ENCODE measurements around the gene STKLD1.

The STKLD1 gene

DNA sequence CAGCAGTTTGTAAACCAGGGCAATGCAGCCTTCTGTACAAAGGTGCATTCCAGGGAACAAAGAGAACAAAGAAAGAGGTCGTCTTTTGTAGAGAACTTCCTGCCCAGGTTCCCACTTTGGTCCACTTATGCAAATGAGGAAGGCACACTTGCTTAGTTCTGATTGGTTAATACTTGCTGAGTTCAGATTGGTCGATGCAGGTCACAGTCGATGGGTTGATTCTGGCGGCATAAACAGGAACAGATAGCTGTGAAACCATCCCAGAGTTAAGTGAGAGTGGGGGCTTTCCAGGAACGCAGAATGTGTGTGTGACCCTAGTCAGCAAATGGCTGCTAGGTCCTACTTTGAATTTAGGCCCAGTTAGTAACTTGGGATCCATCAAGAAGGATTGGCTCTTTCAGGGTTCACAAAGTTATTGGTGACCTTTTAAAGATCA is 44.2 kb downstream of the STKLD1 start:
- DNase-seq: no peak

DNA sequence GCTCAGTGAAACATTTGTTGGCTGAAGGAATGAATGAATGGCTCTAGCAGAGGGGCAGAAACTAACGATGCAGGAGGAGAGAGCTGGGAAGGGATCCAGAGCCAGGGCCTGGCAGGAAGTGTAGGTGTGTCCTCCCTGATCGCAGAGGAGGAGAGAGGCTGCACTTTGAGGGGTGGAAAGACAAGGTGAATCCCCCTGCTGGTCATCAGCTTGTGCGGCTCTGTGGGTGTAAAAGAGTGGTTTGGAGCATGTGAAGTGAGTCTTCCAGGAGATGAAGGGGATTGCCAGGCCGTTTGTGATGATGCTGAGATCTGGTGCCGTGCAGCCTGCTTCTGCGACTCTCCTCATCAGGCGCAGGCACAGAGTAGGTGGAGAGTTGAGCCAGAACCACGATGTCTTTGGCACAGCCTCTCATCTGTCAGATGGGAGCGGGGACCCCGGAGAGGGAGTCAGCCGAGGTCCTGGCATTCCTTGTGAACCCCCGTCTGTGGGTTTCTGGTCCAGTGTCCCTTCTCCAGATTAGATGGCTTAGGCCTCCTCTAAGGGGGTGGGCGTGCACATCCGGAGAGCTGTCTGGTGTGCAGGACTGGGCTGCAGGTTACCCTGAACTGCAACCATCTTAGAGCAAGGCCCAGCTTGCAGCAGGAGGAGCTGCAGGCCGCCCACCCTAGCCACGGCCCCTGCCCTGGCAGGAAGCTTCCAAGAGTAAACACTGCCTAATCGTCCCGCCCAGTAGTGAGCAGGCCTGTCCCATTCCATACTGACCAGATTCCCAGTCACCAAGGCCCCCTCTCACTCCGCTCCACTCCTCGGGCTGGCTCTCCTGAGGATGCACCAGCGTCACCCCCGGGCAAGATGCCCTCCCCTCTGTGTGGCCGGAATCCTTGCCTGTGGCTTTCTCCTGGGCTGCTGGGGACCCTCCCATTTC is 45.7 kb downstream of the STKLD1 start, which contains the start of gene ADAMTS13:
TSS of gene ADAMTS13 (plus strand) at position 753 of the 928 bp plus-strand sequence. CDS start at position 830, 77 bp downstream.
- DNase-seq: peak; percentile 67

- no peak for DNase-seq
These were observed 47.0 kb downstream of the STKLD1 start for GRCh38 chr9:133423216-133423615.

- DNase-seq: no peak
These were observed 48.0 kb downstream of the STKLD1 start for GRCh38 chr9:133424187-133424586.

DNA sequence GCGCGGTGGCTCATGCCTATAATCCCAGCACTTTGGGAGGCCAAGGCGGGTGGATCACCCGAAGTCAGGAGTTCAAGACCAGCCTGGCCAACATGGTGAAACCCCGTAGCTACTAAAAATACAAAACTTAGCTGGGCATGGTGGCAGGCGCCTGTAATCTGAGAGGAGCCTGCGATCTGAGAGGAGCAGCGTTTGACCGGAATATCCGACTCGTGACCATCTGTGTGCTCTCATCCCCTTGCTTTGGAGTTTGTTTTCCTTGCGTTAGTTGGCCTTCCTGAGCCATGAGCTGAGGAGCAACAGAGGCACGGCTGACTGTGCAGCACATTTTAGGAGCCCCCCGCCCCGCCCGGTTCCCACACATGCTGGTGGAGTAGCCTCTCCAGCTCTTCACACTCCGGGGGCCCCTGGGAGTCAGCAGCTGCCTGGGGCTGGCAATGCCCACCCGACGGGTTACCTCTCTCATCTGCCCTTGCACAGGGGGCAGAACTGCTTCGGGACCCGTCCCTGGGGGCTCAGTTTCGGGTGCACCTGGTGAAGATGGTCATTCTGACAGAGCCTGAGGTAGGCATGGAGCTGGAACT is 49.0 kb downstream of the STKLD1 start:
- DNase-seq: no peak

DNA sequence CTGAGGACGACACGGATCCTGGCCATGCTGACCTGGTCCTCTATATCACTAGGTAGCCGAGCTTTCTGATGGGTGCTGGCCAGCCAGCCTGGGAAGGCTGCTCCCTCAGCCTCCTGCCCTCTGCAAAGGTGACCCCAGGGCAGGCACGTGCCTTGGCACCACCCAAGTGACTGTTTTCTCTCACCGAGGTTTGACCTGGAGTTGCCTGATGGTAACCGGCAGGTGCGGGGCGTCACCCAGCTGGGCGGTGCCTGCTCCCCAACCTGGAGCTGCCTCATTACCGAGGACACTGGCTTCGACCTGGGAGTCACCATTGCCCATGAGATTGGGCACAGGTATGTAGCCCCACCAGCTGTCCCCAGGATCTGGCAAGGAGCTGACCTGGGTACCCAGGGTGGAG is 49.8 kb downstream of the STKLD1 start:
- no peak for DNase-seq

DNA sequence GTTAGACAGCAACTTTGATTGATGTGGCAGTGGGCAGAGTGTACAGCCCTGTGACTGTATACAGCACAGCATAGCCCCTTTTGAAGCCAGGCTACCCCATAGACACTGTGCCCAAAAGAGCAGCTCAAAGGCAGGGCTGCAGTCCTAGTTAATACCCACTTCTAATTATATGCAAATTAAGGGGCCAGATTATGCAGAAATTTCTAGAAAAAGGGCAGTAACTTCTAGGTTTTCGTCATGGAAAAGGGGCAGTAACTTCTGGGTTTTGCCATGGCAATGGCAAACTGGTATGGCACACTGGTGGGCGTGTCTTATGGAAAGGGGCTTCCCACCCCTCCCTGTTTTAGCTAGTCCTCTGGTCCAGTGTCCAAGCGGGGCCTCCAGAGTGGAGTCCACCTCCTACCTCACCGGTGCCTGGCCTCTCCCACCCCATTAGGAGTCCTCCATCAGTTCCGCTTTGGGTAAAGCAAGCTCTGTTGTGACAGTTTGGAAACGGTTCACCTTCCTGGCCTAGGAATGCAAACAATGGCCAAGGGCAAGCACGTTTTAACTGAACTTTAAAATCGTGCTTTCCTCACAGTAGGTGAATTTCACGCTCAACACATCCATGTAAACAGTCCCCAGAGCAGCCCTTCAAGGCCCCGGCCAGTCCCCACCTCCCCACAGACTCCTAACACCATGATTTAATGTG is 51.6 kb downstream of the STKLD1 start:
- DNase-seq: no peak

DNA sequence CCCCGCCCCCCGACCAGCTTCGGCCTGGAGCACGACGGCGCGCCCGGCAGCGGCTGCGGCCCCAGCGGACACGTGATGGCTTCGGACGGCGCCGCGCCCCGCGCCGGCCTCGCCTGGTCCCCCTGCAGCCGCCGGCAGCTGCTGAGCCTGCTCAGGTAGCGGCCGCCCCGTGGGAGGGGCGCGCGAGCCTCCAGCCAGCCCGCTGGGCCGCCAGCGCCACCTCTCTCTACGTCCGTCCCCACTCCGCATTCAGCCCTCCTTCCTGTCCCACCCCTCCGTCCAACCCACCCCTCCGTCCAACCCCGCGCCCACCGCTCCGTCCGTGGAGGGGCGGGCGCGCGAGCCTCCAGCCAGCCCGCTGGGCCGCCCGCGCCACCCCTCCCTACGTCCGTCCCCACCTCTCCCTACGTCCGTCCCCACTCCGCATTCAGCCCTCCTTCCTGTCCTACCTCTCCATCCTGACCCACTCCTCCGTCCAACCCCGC is 52.5 kb downstream of the STKLD1 start:
- no peak for DNase-seq

DNA sequence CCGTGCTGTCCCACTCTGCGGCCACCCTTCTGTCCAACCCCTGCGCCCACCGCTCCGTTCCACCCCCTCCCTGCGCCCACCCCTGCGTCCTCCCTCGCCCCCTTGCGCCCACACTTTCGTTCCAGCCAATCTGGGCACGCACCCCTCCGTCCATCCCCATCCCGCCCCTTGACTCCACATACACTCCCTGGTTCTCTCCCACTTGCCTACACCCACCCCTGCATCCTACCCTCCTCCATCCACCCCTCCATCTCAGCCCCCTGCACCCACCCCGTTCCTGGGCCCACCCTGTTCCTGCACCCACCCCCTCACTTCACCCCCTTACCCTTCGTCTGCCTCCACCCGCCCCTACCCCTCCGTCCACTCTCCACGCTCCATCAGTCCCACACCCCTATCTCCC is 53.0 kb downstream of the STKLD1 start:
- no peak for DNase-seq

GRCh38 chr9:133429641-133430161 is 53.5 kb downstream of the STKLD1 start:
- no peak for DNase-seq

DNA sequence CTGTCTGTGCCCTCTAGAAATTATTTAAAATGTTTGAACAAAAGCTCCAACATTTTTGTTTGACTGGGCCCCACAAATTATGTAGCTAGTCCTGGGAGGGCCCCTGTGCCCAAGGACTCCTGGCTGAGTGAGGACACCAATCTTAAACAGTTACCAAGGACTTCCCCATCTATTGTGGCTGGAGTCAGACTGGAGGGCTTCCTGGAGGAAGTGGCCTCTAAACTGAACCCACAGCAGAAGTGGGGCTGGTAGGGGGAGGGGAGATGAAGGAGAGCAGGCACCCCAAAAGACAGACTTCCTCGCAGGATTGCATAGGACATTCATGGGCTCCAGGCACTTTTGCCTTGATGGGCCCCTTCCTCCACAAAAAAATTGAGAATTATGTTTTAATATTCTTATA is 54.1 kb downstream of the STKLD1 start:
- no peak for DNase-seq

DNA sequence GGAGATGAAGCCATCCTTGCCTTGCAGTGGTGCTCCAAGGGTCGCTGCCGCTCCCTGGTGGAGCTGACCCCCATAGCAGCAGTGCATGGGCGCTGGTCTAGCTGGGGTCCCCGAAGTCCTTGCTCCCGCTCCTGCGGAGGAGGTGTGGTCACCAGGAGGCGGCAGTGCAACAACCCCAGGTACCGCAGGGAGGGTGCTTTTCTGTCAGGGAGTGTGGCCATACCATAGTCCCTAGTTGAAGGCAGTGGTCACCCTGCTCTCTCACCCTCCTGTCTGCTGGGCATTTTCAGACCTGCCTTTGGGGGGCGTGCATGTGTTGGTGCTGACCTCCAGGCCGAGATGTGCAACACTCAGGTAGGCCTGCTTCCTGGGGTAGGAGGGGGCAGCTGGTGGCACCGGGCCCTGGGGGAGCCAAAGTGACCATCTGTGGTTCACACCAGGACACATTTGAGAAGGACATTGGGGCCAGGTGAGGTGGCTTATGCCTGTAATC is 57.2 kb downstream of the STKLD1 start:
- no peak for DNase-seq

- no peak for DNase-seq
These were observed 60.5 kb downstream of the STKLD1 start for GRCh38 chr9:133436681-133437080.

DNA sequence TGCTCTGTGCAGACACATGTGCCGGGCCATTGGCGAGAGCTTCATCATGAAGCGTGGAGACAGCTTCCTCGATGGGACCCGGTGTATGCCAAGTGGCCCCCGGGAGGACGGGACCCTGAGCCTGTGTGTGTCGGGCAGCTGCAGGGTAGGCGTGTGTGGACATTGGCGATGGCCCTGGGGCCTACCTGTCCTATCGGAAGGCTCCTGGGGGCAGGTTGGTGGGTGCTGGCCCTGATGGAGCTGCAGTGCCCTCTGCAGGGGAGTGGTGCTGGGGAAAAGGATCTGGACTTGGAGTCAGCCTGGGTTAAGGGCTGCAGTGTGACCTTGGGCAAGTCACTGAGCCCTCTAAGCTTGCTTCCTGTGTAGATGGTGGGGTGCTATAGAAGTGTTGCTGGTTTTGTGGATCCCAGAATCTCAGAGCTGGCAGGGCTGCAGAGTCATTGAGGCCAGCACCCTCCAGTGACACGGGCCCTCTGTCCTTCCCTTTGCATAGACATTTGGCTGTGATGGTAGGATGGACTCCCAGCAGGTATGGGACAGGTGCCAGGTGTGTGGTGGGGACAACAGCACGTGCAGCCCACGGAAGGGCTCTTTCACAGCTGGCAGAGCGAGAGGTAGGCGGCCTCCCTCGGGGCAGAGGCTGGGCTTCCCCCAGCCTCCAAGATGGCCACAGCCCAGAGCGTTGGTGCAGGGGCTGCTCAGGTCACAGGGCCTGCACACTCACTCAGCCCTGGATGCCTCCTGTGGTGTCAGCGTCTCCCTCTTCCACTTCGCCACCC is 61.8 kb downstream of the STKLD1 start:
- no peak for DNase-seq

DNA sequence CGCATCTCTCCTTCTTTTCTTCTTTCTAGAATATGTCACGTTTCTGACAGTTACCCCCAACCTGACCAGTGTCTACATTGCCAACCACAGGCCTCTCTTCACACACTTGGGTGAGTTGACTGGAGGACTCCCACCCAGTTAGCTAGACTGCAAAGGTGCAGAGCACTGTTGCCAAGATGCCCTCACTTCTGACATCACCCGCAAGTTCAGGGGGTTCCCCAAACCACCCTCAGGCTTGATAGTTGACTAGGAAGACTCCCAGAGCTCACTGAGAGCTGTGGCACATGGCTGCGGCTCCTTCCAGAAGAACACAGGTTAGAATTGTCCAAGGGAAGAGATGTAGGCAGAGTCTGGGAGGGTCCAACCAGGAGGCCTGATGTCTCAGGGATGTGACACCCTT is 63.2 kb downstream of the STKLD1 start:
- no peak for DNase-seq

DNA sequence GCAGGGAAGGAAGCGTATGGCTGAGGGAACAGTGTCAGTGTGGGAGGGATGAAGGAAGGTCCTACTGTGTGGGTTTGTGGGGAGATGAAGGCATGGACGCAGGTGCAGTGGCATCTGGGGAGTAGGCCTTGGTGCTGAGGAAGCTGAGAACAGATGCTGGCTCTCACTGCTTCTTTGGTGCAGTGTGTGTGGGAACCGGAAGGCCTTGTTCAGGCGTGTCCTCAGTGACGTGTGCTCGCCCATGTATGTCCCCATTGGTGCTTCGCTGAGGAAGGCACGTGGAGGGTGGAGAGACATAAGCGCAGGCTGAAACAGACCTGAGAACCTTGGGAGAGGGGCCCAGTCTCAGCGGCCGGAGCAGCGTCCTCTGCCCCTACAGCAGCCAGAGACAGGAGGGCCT is 64.7 kb downstream of the STKLD1 start:
- DNase-seq: no peak

DNA sequence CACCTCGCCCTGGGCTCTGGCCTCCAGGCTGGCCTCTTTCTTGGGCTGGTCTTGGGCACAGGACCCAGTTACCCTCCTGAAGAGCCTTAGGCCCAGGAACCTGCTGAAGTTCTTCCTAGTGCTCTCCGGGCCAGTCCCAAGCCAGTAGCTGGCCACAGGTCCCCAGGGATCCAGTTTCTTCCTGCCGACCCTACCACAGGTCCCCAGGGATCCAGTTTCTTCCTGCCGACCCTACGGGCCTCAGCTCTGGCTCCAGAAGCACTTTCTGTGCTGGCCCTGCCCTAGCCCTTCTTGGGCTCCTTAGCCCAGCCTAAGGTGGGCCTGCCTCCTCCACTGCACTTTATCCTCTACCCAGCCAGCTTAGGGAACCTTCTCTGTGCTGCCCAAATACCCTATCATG is 65.4 kb downstream of the STKLD1 start:
- DNase-seq: no peak

- DNase-seq: no peak
These were observed 67.1 kb downstream of the STKLD1 start for GRCh38 chr9:133443248-133443647.

DNA sequence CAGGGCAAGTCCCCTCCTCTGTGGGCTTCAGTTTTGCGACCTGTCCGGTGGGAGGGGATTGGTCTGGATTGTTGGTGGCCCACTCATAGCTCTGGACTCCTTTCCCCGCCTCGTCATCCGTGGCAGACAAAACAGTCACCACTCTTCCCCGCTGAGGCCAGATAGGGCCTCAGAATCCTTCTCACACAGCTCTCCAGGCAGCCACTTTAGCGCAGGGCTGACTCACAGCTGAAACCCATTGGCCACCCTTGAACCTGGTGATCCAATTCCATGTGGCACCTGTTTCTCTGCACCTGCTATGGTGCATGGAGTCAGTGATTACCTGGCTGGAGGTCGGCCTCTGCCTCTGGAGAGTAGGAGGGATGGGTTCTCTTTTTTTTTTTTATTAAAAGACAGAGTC is 67.8 kb downstream of the STKLD1 start:
- no peak for DNase-seq

DNA sequence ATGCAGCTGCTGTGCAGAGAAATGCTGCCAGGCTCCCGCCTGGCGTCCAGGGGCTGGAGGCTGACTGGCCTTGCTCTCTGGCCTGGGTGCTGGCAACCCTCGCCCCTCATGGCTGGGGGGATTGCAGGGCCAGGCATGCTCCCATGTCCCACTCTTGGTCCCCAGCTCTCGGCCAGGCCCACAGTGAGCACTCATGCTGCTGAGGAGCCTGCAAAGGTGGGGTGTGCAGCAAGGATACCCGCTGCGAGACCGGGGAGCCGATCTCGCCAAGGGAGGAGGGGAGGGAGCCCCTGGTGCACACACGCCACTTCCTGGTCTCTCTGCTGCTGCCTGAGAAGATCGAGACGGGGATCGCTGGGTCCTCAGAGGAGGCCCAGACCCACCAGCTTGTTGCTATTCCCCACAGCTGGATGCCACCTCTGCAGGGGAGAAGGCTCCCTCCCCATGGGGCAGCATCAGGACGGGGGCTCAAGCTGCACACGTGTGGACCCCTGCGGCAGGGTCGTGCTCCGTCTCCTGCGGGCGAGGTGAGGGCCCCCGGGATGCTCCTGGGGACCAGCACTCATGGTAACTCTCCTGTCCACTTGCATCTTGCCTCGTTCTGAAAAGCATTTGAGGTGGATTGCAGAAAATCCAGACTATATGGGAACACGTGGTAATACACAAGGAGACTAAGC is 69.3 kb downstream of the STKLD1 start:
- no peak for DNase-seq

GRCh38 chr9:133448487-133448972 is 72.4 kb downstream of the STKLD1 start:
- DNase-seq: no peak

- DNase-seq: no peak
These were observed 73.6 kb downstream of the STKLD1 start for GRCh38 chr9:133449760-133450159.

All from activated effector memory CD4-positive, alpha-beta T cell treated with anti-CD3 and anti-CD28 coated beads, Interleukin-2, amount 50 U/mL, for 16 hours (primary cell).